HAP-1 (cell line): ENCODE data around the gene TSEN2.
"Not testable (repeated sequence)": the region's sequence is repeated elsewhere in the genome, so short reads cannot be mapped to it uniquely, and the experiment has no call there.

Source experiments
- DNase-seq, 2 experiments: peaks; one replicate each; pipeline ENCODE4 v3.0.0-alpha.2; 2016 to 2020; ENCODE audit warnings: low spot score in 2 of 2
- H3K27me3 ChIP-seq: fragments of 250-450 bp; sonication (Bioruptor Pico); 2 replicates; pipeline ENCODE4 v1.5.1; 2020; ENCODE audit warnings: low read depth, mild to moderate bottlenecking, moderate library complexity
- H3K36me3 ChIP-seq: fragments of 250-450 bp; sonication (Bioruptor Pico); replicated peaks from 2 replicates; pipeline ENCODE4 v1.5.1; 2020; ENCODE audit warnings: mild to moderate bottlenecking
- H3K4me1 ChIP-seq: fragments of 250-450 bp; sonication (Bioruptor Pico); 2 replicates; pipeline ENCODE4 v1.5.1; 2020; ENCODE audit warnings: mild to moderate bottlenecking
- H3K4me3 ChIP-seq: fragments of 250-450 bp; sonication (Bioruptor Pico); 2 replicates; pipeline ENCODE4 v1.5.1; 2020; ENCODE audit warnings: mild to moderate bottlenecking, moderate library complexity
- H3K9me3 ChIP-seq: fragments of 250-450 bp; sonication (Bioruptor Pico); 2 replicates; pipeline ENCODE4 v1.5.1; 2020; ENCODE audit warnings: mild to moderate bottlenecking, moderate library complexity
- in situ Hi-C: fragments of 300-500 bp; cut with MboI; formaldehyde crosslinking; loops from 3 replicates; pipeline ENCODE4 v1.14.3; 2020; ENCODE audit warnings: low sequenced_read_pairs, inconsistent platforms, mixed read lengths

The TSEN2 gene

DNA sequence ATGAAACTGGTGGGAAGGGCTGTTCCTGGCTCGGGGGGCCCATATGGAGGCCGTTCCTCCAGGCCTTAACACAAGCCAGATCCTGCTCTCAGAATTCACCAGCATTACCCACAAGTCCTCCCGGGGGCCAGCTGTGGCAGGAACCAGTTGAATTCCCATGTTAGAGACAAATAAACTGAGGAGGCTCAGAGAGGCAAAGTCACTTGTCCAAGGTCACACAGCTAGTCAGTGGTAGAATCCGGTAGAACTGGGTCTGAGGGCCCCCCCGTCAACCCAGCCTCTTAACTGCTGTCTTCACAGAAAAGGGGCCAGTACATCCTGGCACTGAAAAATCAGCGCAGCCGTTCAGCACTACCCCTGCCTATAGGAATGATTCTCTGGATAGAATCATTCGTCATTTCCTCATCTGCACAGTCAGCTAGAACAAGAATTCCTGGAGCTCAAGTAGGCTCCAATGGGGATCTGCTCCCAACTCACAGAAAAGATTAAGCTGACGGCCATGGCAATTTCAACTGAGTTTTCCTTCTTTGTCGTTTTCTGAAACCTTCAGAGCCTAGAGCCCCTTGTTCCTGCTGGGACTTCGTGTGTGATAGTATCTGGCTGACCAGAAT is 12.2 kb upstream of the TSEN2 start:
- no peaks in the 10 kb centered on the region for H3K27me3 ChIP-seq
- H3K36me3 ChIP-seq, result no peaks in the 10 kb centered on the region
- H3K9me3 ChIP-seq, result no peaks in the 10 kb centered on the region
- no peaks in the 10 kb centered on the region for H3K4me1 ChIP-seq
- H3K4me3 ChIP-seq, result no peak overlapping the region
- no peak for DNase-seq
- in situ Hi-C loops, result no loop called here

GRCh38 chr3:12472796-12473195 is 11.5 kb upstream of the TSEN2 start:
- in situ Hi-C loops, result no loop called here
- Histone ChIP-seq H3K4me1 (no peaks in the 10 kb centered on the region), H3K27me3 (no peaks in the 10 kb centered on the region)

DNA sequence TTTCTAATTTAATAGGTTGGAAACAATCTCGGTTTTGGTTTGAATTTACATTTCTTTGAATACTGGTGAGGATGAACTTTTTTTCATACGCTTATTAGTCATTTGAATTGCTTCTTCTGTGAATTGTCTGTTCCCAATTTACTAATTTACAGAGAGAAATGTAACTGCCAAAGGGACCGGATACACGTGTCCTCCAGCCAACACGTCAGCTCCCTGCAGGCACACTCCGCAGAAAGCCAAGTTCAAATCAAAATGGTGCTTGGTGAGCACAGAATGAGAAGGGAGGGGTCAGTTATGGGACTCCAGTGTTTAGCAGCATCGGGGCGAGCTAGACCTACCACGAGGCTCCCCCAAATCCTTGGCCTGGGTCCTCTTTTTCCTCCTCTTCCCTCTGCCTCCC is 10.8 kb upstream of the TSEN2 start:
- Histone ChIP-seq H3K36me3 (no peaks in the 10 kb centered on the region), H3K9me3 (no peaks in the 10 kb centered on the region), H3K4me1 (no peaks in the 10 kb centered on the region), H3K4me3 (no peak overlapping the region), H3K27me3 (no peaks in the 10 kb centered on the region)
- in situ Hi-C loops, result no loop called here
- DNase-seq, result no peak

More at GRCh38 chr3:12472796-12473195, 11.5 kb upstream of the TSEN2 start:
- Histone ChIP-seq H3K4me3 (no peak overlapping the region), H3K36me3 (no peaks in the 10 kb centered on the region), H3K9me3 (no peaks in the 10 kb centered on the region)
- no peak for DNase-seq

GRCh38 chr3:12476238-12476897 is 7.9 kb upstream of the TSEN2 start:
- Histone ChIP-seq H3K4me3 (no peak overlapping the region), H3K27me3 (no peaks in the 10 kb centered on the region), H3K36me3 (no peaks in the 10 kb centered on the region), H3K9me3 (no peaks in the 10 kb centered on the region), H3K4me1 (no peaks in the 10 kb centered on the region)
- in situ Hi-C loops, result no loop called here
- no peak for DNase-seq

DNA sequence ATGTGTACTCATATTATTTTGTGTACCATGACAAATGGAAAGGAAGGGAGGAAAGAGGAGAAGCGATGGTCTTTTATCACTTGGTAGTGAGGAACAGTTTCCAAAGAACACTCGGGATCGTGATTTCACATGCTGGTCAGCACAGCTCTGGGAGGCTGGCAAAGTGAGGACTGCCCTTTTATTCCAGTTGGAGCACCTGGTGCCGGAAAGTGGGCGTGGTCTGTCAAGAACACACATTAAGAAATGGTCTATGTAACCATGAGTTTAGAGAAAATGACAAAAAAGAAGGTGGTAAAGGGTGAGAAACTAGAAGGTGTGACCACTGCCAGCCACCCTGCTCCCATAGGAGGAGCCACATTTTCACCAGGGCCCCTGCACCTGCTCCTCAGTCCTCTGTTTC is 7.0 kb upstream of the TSEN2 start:
- in situ Hi-C loops, result no loop called here
- Histone ChIP-seq H3K27me3 (no peaks in the 10 kb centered on the region), H3K4me3 (no peak overlapping the region), H3K9me3 (no peaks in the 10 kb centered on the region), H3K36me3 (no peaks in the 10 kb centered on the region), H3K4me1 (no peaks in the 10 kb centered on the region)
- no peak for DNase-seq

GRCh38 chr3:12478326-12478725 is 6.0 kb upstream of the TSEN2 start:
- DNase-seq, result no peak
- Histone ChIP-seq H3K27me3 (no peaks in the 10 kb centered on the region), H3K4me3 (no peak overlapping the region), H3K9me3 (no peaks in the 10 kb centered on the region), H3K4me1 (peaks cover 1% of the 10 kb centered on the region), H3K36me3 (no peaks in the 10 kb centered on the region)
- in situ Hi-C loops, result no loop called here

GRCh38 chr3:12479198-12479597 is 5.1 kb upstream of the TSEN2 start:
- H3K27me3 ChIP-seq, H3K4me3 ChIP-seq, H3K9me3 ChIP-seq, in situ Hi-C loops, H3K4me1 ChIP-seq, H3K36me3 ChIP-seq, DNase-seq: not testable (repeated sequence)

GRCh38 chr3:12479919-12480427 is 4.3 kb upstream of the TSEN2 start:
- Histone ChIP-seq H3K36me3 (no peaks in the 10 kb centered on the region), H3K4me1 (peaks cover 7% of the 10 kb centered on the region), H3K9me3 (no peaks in the 10 kb centered on the region), H3K4me3 (no peak overlapping the region), H3K27me3 (no peaks in the 10 kb centered on the region)
- in situ Hi-C loops, result loop anchor here (5.0 kb wide), 1 partner anchor 343 kb away; no protein-coding TSS in a partner anchor
- peak; percentile 50 to 73 for DNase-seq

DNA sequence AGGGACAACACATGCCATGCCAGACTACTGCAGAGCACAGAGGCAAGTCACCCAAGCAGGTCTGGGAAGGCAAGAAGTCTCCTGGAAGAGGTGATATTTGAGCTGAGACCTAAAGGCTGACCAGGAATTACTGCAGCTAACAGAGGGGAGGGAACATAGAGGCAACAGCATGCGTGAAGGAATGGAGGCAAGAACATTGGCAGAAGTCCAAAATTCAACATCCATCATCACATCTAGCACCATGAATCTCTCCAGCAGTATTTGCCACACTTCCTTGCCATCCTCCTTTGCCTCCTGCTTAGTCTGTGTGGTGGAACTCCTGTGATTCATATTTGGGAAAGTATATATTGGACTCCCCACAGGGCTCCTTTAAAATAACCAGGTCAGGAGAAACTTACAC is 870 bp upstream of the TSEN2 start:
- H3K9me3 ChIP-seq, result no peaks in the 10 kb centered on the region
- DNase-seq, result no peak
- no peaks in the 10 kb centered on the region; the same call in 1 of the 2 replicates for H3K36me3 ChIP-seq
- H3K4me1 ChIP-seq, result peaks cover 14% of the 10 kb centered on the region
- no peaks in the 10 kb centered on the region for H3K27me3 ChIP-seq
- in situ Hi-C loops, result loop anchor here (5.0 kb wide), 1 partner anchor 346 kb away; no protein-coding TSS in a partner anchor
- H3K4me3 ChIP-seq, result no peak overlapping the region; the same call in 1 of the 2 replicates

DNA sequence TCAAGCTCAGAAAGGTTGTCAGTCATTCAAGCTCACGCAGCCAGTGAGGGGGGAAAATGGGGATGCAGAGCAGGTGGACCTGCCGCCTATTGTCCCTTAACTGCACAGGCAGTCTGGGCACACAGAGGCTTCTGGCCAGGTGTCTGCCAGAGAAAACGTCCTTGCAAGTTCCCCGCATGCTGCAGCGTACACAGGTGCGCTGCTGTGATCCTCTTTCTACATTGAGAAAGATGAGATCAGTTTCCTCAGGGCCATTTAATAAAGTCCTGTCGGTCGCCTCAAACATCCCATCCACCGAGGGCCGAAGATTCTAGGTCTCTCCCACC is 445 bp upstream of the TSEN2 start:
- no peaks in the 10 kb centered on the region for H3K27me3 ChIP-seq
- DNase-seq, result no peak
- H3K9me3 ChIP-seq, result no peaks in the 10 kb centered on the region
- no peaks in the 10 kb centered on the region; the same call in 1 of the 2 replicates for H3K36me3 ChIP-seq
- in situ Hi-C loops, result loop anchor here (5.0 kb wide), 1 partner anchor 347 kb away; no protein-coding TSS in a partner anchor
- peaks cover 14% of the 10 kb centered on the region for H3K4me1 ChIP-seq
- H3K4me3 ChIP-seq, result peak overlapping the region; percentile 67

DNA sequence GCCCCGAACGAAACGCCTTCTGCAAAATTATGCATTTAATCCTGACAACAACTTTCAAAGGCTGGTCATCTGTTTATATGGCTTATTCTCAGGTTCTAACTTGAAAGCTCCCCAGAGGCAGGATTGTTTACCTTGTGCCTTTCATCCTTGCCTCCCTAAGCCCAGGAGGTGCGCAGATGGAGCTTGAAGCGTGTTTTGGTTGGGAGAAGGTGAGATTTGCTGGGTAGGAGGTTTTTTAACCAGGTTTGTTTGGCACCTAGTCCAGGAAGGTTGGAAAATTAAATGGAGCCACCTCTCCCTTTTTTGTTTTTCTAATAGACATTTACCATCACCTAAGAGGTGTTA is 675 bp downstream of the TSEN2 start:
- Histone ChIP-seq H3K9me3 (no peaks in the 10 kb centered on the region), H3K27me3 (no peaks in the 10 kb centered on the region), H3K36me3 (peaks cover 4% of the 10 kb centered on the region), H3K4me3 (peak overlapping the region; percentile 67), H3K4me1 (peaks cover 14% of the 10 kb centered on the region)
- in situ Hi-C loops, result loop anchor here (5.0 kb wide), 1 partner anchor 348 kb away; no protein-coding TSS in a partner anchor
- no peak for DNase-seq

- peaks cover 13% of the 10 kb centered on the region for H3K36me3 ChIP-seq
- in situ Hi-C loops, result no loop called here
- no peaks in the 10 kb centered on the region for H3K9me3 ChIP-seq
- no peak for DNase-seq
- no peaks in the 10 kb centered on the region for H3K27me3 ChIP-seq
- H3K4me1 ChIP-seq, result peaks cover 14% of the 10 kb centered on the region
- no peak overlapping the region for H3K4me3 ChIP-seq
Measured at GRCh38 chr3:12486001-12486400, 1.7 kb downstream of the TSEN2 start.

- H3K9me3 ChIP-seq, result no peaks in the 10 kb centered on the region
- H3K36me3 ChIP-seq, result peaks cover 14% of the 10 kb centered on the region
- no peak overlapping the region for H3K4me3 ChIP-seq
- in situ Hi-C loops, result no loop called here
- H3K27me3 ChIP-seq, result no peaks in the 10 kb centered on the region
- no peak for DNase-seq
- peaks cover 14% of the 10 kb centered on the region for H3K4me1 ChIP-seq
Measured at GRCh38 chr3:12486916-12487315, 2.6 kb downstream of the TSEN2 start.

DNA sequence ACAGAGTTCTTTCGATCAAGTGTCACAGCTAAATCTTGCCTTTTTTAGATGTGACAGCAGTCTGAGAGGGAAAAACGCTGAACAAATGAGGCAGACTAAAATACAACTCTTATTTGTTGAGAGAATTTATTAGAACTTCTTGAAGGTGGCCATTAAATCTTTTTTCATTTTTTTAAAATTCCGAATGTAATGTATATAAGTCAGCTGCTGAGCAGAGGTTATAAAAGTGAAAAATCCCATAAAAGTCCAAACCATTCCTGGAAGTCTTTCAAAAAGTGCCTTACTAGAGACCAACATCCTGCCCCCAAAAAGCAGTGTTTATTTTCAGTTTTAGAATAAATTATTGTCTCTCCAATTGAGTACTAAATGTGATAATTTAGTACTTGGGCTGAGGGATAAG is 3.1 kb downstream of the TSEN2 start:
- Histone ChIP-seq H3K27me3 (no peaks in the 10 kb centered on the region), H3K4me1 (peaks cover 14% of the 10 kb centered on the region), H3K9me3 (no peaks in the 10 kb centered on the region), H3K4me3 (no peak overlapping the region), H3K36me3 (peaks cover 18% of the 10 kb centered on the region)
- in situ Hi-C loops, result no loop called here
- DNase-seq, result no peak
